K562 (cell line): Measurements from ENCODE around the gene BAD. TPM values are rescaled to one million over a fixed set of nuclear protein-coding genes. Genes with fewer than 3 reads are reported as not detected.

Source experiments
- CBX1 ChIP-seq: sonication (generic); IDR thresholded peaks from 2 replicates; pipeline ENCODE4 v1.6.1; 2016; ENCODE audit warnings: antibody characterized with exemption, low read depth, mild to moderate bottlenecking
- ESRRA ChIP-seq: fragments of 450-650 bp; IDR thresholded peaks from 2 replicates; pipeline ENCODE4 v1.6.1; 2014; ENCODE audit warnings: low read depth, mild to moderate bottlenecking, moderate library complexity, borderline replicate concordance
- FOSL1 ChIP-seq: fragments of 200-800 bp; sonication (Bioruptor generic); conservative IDR thresholded peaks from 2 replicates; pipeline ENCODE4 v1.6.1; 2016; ENCODE audit warnings: missing genetic modification characterization, missing compliant biosample characterization
- HCFC1 ChIP-seq: IDR thresholded peaks from 2 replicates; pipeline ENCODE4 v1.6.1; 2012; ENCODE audit warnings: low read depth, low read length, improper control_type of control experiment
- HIVEP1 ChIP-seq: fragments of 250-450 bp; sonication (Bioruptor Pico); IDR thresholded peaks from 2 replicates; pipeline ENCODE4 v1.4.0; 2020; ENCODE audit warnings: mild to moderate bottlenecking
- MXI1 ChIP-seq: IDR thresholded peaks from 2 replicates; pipeline ENCODE4 v1.6.1; 2011; ENCODE audit warnings: low read depth, mild to moderate bottlenecking, improper control_type of control experiment, low read length
- MYC ChIP-seq, 2 experiments: fragments of 250-450 bp in 1 of 2; sonication (Bioruptor Pico) in 1 of 2; IDR thresholded peaks; 2 replicates each; pipeline versions ENCODE4 v1.5.1 to v1.6.1; 2012 to 2021; ENCODE audit warnings: low read depth in 2 of 2, borderline replicate concordance in 1 of 2, improper control_type of control experiment in 1 of 2, low read length in 1 of 2, mild to moderate bottlenecking in 1 of 2, moderate library complexity in 1 of 2
- XRCC3 ChIP-seq: fragments of 450-650 bp; IDR thresholded peaks from 2 replicates; pipeline ENCODE4 v1.6.1; 2017; ENCODE audit warnings: mild to moderate bottlenecking, moderate library complexity
- ZNF175 ChIP-seq: fragments of 200-800 bp; sonication (Bioruptor generic); IDR thresholded peaks from 2 replicates; pipeline ENCODE4 v1.6.1; 2016; ENCODE audit warnings: low read depth, mild to moderate bottlenecking, missing genetic modification characterization, missing compliant biosample characterization
- ZNF274 ChIP-seq: IDR thresholded peaks from 2 replicates; pipeline ENCODE4 v1.6.1; 2011; ENCODE audit warnings: low read depth, mild to moderate bottlenecking, low read length, moderate library complexity, borderline replicate concordance
- polyA plus RNA-seq, 8 experiments: library from polyadenylated mRNA; depleted of rRNA in 4 of 8; stranded (reverse) in 5 of 8; unstranded in 3 of 8; fragments of >200 nt; fragmentation: Nextera tagmentation in 2 of 8; fragmentation: Illumina TruSeq in 1 of 8; extraction: Ambion mirVana in 2 of 8; extraction: Trizol in 1 of 8; gene quantifications; 2 replicates each; pipeline versions ENCODE4 v1.2.1 to v1.2.3, GENCODE V29; 2011 to 2014; ENCODE audit warnings: inconsistent platforms in 1 of 8, missing spikeins in 1 of 8
- total RNA-seq, 7 experiments: library from RNA; depleted of rRNA in 6 of 7; stranded (reverse); fragments of >200 nt in 6 of 7; fragmentation: Illumina TruSeq in 2 of 7; extraction: Trizol in 2 of 7; gene quantifications; 2 replicates each; pipeline versions ENCODE4 v1.2.1 to v1.2.3, GENCODE V29; 2011 to 2021; ENCODE audit warnings: low replicate concordance in 1 of 7
- TF ChIP-seq, protein P1 (sequence below): fragments of 450-650 bp; IDR thresholded peaks from 2 replicates; pipeline ENCODE4 v1.6.1; 2016; ENCODE audit warnings: mild to moderate bottlenecking
- TF ChIP-seq, protein P2 (sequence below): sonication (generic); formaldehyde crosslinking; IDR thresholded peaks from 2 replicates; pipeline ENCODE4 v1.8.1; 2022; ENCODE audit warnings: missing genetic modification reagents
- TF ChIP-seq, protein P3 (sequence below): fragments of 450-650 bp; formaldehyde crosslinking; IDR thresholded peaks from 2 replicates; pipeline ENCODE4 v1.4.0; 2020; ENCODE audit warnings: mild to moderate bottlenecking, moderate library complexity
- TF ChIP-seq, protein P4 (sequence below): fragments of 250-450 bp; sonication (Bioruptor Pico); IDR thresholded peaks from 2 replicates; pipeline ENCODE4 v1.4.0; 2020; ENCODE audit warnings: mild to moderate bottlenecking, moderate library complexity, borderline replicate concordance
- TF ChIP-seq, protein P5 (sequence below), 2 experiments: fragments of 450-650 bp; IDR thresholded peaks; 2 replicates each; pipeline ENCODE4 v1.6.1; 2016

BAD gene
- total and polyA plus RNA-seq, 9 of the 15 experiments (the other 6 are each of a cell fraction or from before 2014, with no cell fraction given), result 0.61 to 45.6 (median 11.8) TPM

DNA sequence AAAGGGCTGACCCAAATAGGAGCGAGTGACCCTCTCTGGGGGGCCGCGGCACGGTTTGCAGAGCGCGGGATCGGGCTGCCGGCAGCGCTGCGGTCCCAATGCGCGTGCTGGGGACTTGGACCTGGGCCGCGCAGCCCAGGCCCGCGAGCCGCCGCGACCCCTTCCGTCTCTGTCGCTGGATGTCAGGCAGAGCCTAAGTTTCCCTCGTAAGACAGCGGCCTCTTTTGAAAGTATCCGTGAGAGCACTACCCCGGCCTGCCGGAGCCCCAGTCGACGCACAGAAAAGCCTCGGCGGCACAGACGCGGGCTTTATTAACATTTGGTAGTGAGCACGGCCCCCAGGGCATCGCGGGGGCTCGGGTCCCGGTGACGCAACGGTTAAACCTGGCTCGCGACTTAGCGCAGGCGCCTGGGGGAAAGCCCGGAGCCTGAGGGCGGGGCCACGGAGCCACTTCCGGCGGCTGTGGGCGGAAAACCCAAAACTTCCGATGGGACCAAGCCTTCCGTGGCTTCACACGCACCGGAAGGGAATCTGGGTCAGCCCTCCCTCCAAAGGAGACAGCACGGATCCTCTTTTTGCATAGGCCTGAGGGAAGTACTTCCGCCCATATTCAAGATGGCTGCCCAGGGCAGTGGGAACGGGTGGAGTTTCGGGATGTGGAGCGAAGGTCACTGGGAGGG lies 14.8 kb downstream of the BAD start (continued):
- TF ChIP-seq, protein P1, sequence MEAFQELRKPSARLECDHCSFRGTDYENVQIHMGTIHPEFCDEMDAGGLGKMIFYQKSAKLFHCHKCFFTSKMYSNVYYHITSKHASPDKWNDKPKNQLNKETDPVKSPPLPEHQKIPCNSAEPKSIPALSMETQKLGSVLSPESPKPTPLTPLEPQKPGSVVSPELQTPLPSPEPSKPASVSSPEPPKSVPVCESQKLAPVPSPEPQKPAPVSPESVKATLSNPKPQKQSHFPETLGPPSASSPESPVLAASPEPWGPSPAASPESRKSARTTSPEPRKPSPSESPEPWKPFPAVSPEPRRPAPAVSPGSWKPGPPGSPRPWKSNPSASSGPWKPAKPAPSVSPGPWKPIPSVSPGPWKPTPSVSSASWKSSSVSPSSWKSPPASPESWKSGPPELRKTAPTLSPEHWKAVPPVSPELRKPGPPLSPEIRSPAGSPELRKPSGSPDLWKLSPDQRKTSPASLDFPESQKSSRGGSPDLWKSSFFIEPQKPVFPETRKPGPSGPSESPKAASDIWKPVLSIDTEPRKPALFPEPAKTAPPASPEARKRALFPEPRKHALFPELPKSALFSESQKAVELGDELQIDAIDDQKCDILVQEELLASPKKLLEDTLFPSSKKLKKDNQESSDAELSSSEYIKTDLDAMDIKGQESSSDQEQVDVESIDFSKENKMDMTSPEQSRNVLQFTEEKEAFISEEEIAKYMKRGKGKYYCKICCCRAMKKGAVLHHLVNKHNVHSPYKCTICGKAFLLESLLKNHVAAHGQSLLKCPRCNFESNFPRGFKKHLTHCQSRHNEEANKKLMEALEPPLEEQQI, result no peak
- TF ChIP-seq FOSL1 (tag) (no peak; the same call in 1 of the 2 replicates), MYC (IDR thresholded peaks at IDR 0.05; ENCODE audit: low read depth, low read length) (no peak), MYC (CRISPR knock-in tag; IDR thresholded peaks at IDR 0.05; ENCODE audit: borderline replicate concordance, low read depth) (no peak), HIVEP1 (CRISPR knock-in tag) (no peak), MXI1 (peak; percentile 30; the same call in 1 of the 2 replicates), ESRRA (peak; percentile 97), XRCC3 (no peak), CBX1 (peak; percentile 81; the same call in 1 of the 2 replicates), ZNF274 (no peak), ZNF175 (peak; percentile 2), HCFC1 (peak; percentile 94)
- TF ChIP-seq, protein P2, sequence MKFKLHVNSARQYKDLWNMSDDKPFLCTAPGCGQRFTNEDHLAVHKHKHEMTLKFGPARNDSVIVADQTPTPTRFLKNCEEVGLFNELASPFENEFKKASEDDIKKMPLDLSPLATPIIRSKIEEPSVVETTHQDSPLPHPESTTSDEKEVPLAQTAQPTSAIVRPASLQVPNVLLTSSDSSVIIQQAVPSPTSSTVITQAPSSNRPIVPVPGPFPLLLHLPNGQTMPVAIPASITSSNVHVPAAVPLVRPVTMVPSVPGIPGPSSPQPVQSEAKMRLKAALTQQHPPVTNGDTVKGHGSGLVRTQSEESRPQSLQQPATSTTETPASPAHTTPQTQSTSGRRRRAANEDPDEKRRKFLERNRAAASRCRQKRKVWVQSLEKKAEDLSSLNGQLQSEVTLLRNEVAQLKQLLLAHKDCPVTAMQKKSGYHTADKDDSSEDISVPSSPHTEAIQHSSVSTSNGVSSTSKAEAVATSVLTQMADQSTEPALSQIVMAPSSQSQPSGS (CRISPR knock-in tag), result 0 out of 2 replicates have a peak, but pooled peaks have one; percentile 58
- TF ChIP-seq, protein P3, sequence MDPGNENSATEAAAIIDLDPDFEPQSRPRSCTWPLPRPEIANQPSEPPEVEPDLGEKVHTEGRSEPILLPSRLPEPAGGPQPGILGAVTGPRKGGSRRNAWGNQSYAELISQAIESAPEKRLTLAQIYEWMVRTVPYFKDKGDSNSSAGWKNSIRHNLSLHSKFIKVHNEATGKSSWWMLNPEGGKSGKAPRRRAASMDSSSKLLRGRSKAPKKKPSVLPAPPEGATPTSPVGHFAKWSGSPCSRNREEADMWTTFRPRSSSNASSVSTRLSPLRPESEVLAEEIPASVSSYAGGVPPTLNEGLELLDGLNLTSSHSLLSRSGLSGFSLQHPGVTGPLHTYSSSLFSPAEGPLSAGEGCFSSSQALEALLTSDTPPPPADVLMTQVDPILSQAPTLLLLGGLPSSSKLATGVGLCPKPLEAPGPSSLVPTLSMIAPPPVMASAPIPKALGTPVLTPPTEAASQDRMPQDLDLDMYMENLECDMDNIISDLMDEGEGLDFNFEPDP, result no peak; the same call in 1 of the 2 replicates
- TF ChIP-seq, protein P4, sequence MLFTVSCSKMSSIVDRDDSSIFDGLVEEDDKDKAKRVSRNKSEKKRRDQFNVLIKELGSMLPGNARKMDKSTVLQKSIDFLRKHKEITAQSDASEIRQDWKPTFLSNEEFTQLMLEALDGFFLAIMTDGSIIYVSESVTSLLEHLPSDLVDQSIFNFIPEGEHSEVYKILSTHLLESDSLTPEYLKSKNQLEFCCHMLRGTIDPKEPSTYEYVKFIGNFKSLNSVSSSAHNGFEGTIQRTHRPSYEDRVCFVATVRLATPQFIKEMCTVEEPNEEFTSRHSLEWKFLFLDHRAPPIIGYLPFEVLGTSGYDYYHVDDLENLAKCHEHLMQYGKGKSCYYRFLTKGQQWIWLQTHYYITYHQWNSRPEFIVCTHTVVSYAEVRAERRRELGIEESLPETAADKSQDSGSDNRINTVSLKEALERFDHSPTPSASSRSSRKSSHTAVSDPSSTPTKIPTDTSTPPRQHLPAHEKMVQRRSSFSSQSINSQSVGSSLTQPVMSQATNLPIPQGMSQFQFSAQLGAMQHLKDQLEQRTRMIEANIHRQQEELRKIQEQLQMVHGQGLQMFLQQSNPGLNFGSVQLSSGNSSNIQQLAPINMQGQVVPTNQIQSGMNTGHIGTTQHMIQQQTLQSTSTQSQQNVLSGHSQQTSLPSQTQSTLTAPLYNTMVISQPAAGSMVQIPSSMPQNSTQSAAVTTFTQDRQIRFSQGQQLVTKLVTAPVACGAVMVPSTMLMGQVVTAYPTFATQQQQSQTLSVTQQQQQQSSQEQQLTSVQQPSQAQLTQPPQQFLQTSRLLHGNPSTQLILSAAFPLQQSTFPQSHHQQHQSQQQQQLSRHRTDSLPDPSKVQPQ (CRISPR knock-in tag), result peak; percentile 54; the same call in 1 of the 2 replicates
- TF ChIP-seq, protein P5, sequence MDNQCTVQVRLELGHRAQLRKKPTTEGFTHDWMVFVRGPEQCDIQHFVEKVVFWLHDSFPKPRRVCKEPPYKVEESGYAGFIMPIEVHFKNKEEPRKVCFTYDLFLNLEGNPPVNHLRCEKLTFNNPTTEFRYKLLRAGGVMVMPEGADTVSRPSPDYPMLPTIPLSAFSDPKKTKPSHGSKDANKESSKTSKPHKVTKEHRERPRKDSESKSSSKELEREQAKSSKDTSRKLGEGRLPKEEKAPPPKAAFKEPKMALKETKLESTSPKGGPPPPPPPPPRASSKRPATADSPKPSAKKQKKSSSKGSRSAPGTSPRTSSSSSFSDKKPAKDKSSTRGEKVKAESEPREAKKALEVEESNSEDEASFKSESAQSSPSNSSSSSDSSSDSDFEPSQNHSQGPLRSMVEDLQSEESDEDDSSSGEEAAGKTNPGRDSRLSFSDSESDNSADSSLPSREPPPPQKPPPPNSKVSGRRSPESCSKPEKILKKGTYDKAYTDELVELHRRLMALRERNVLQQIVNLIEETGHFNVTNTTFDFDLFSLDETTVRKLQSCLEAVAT (IDR thresholded peaks at IDR 0.05), result 0 out of 4 replicates have a peak, but pooled peaks of 1 of the 2 experiments have one; percentile 28
